Mammary epithelial cell (primary cell): ENCODE results near the gene TTC28.

ENCODE experiments used
- CTCF ChIP-seq, 2 donors: IDR thresholded peaks in 1 of 2; conservative IDR thresholded peaks in 1 of 2; 2 replicates each; pipeline ENCODE4 v1.5.1; 2011 to 2012; ENCODE audit warnings: inconsistent platforms in 2 of 2, low read length in 2 of 2, mild to moderate bottlenecking in 2 of 2, control low read depth in 1 of 2, low read depth in 1 of 2; ENCODE audit not compliant: insufficient read depth in 1 of 2; ENCODE audit errors: extremely low read depth in 1 of 2
- EZH2 ChIP-seq: IDR thresholded peaks from 2 replicates; pipeline ENCODE4 v1.6.1; 2012; ENCODE audit warnings: low read length, inconsistent platforms, borderline replicate concordance

GRCh38 chr22:28506150-28506535 is 173.5 kb downstream of the TTC28 start:
- TF ChIP-seq CTCF (conservative IDR thresholded peaks at IDR 0.05 in 1 of 2, IDR thresholded peaks at IDR 0.05 in 1 of 2; ENCODE audit: extremely low read depth in 1 of 2, insufficient read depth in 1 of 2, low read depth in 1 of 2, low read length in 2 of 2) (no peak), EZH2 (no peak)
